Raji (cell line): Measurements from ENCODE around the gene PLCB1.

ENCODE experiments used
- POLR2A ChIP-seq: IDR thresholded peaks from 2 replicates; pipeline ENCODE4 v1.6.1; 2011; ENCODE audit warnings: low read depth, low read length, control low read depth; ENCODE audit not compliant: insufficient read depth

Gene PLCB1

DNA sequence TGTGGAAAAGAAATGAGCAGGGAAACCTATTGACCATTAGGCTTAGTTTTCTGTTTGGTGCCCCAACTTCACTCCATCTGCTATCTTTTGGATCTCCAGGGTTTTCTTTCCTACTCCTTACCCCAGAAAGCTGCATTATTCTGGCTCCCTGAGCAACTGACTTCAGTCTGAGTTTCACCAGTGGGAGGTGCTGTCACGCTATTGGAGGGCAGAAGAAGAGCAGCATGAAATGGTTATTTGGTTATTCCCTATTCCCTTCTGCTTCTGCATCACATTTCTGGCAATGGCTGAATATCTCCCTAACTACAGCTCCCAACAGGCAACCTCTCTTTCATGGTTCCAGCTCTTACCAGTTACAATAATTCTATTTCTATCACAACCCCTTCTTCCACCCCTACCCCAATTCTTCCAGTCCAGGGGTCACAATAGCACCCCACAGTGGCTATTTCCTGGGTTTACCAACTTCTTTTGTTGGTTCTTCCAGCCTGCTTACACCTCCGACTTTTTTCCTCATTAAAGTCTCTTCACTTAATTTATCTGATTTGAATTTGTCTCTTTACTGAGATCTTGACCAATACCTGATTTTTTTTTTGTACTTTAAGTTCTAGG lies 311.5 kb downstream of the PLCB1 start:
- no peak for TF ChIP-seq POLR2A

DNA sequence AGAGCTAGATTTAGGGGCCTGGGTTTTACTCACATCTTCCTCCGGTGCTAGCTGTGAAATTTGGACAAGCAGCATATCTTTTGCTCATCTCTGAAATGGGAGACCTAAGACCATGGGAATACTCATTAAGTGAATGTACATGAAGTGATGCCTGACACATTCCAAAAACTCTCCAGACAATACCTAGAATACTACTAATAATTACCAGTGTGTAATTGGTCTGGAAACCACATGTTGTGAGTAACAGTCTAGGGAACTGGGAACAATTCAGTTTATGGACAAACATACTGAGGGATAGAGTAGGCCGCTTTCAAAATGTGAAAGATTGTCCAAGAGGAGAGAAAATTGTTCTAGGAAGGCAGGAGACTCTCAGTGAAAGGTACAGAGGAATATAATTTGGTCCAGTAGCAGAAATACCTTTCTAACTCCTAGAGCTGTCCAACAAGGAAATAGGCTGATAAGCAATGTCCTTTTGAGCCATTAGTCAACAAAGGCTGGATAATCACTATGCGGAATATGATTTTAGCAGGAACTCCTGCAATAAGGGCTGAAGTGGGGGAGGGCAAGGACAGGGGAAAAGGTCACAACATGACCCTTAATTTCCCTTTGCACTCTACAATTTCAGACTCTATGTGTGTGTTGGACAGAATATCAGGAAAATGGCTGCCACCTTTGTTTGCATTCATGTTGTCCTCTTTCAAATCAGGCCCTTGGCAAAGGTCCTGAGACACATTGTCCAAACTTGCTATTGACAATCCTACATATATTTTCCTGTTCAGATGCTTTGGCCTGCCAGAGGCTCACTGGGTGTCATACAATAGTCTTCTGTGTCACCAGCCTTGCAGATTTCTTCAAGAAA lies 315.4 kb downstream of the PLCB1 start:
- no peak for TF ChIP-seq POLR2A

DNA sequence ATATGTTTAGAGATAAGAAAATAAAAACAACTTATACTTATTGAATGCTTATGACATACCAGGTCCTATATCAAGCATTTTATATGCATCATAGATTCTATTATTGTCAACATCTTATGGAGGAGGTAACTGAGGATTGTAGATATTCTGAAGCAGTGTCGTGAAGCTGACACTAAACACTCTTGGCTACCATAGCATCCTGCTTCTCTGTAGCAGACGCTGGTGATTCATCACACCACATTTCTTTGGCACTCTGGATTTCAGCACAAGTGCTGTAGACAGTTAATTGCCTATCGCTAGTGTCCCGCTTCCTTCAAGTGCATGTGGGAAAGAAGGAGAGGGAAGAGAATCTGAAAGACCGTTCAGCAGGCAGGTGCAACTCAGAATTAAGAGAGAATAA lies 317.1 kb downstream of the PLCB1 start:
- no peak for TF ChIP-seq POLR2A

DNA sequence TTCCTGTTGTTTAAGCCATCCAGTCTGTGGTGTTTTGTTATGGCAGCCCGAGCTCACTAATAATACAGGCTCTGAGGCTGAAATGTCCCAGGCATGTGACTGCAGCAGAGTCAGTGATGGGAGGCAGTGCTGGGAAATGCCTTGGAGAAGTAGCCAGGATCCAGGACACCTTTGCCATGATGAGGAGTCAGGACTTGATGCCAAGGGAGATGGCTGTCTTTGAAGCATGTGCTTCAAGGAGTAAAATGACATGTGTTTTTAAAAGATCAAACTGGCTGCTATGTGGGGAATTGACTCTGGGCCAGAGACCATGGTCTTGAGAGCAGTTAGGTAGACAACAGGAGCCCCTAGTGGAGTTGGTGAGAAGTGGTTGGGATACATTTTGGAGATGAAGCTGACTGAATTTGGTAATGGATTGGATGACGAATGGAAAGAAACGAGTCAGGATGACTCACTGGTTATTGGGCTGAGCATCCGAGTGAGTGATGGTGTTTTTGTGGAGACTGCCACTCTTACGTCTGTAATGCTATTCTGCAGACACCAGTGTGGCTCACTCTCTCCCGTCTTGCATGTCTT lies 322.2 kb downstream of the PLCB1 start:
- no peak for TF ChIP-seq POLR2A

DNA sequence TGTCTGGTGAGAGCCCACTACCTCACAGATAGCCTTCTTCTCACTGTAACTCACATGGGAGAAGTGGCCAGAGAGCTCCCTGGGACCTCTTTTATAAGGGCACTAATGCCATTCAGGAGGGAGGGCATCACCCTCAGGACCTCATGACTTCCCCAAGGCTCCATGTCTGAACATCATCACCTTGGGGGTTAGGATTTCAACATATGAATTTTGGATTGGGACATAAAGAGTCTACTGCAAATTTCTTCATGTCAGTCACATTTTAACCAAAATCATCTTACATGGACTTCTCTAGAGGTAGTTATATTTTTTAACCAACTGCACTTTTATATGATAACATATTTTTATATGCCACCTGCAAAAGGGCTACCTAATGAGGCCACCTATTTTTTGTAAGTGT lies 324.7 kb downstream of the PLCB1 start:
- no peak for TF ChIP-seq POLR2A

DNA sequence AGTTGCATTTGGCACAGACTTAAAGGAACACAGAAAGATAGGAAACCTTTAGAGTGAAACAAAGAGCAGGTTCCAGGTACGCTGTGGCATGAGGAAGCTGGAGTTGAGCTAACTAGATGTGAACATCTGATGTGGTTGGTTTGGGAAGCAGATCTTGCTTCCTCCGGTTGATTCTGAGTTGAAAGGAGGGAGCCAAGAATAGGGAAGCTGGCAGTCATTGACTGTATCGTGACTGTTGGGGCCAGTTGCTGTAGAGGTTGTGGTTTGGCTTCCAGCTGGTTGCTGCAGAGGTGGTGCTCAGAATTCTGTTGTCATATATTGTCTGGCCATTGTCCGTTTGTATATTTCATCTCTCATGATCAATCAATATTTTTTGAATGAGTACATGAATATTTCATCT lies 325.9 kb downstream of the PLCB1 start:
- no peak for TF ChIP-seq POLR2A

DNA sequence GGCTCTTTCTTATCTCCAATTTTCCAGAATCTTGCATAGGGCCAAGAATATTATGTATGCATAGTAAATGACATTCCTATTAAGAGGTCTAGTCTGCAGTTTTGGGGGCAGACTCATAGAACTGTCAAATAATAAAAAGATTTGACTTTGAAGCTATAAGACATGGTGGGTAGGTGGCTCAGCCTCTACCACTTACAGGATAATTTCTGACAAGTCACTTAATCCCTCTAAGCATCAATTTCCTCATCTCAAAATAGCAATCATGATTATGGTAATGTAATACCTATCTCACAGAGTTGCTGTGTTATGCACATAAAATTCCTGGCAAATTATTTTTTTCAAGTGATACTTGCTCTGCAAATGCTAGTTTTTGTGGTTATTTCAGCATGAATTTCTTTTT lies 329.1 kb downstream of the PLCB1 start:
- TF ChIP-seq POLR2A, result no peak

DNA sequence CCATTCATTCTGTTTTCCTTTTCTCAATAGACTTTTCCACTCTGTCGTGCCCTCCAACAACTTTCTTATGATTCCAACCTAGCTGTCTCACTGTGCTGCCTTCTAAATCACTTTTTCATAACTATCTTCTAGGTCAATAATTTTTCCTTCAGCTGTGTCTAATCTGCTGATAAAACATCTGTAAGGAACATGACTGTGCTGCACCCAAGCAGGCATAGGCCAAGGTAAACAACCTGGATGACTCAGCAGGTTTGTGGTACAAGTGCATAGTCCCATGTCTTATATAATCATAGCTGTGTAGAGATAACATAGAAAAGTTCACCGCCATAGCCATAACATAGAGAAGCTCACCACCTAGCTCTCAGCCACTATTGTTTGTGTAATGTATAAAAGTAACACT lies 332.3 kb downstream of the PLCB1 start:
- TF ChIP-seq POLR2A, result no peak

DNA sequence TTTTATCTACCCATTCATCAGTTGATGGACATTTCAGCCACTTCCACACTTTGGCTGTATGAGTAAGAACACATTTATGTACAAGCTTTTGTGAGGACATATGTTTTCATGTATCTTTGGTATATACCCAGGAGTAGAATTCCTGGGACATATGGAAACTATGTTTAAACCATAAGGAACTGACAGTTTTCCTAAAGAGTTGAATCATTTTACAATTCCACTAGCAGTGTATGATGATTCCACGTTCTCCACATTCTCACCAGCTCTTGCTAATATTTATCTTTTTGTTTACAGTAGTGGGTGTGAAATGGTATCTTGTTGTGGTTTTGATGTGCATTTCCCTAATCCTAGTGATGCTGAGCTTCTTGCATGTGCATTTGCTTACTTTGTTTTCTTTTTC lies 338.1 kb downstream of the PLCB1 start:
- no peak for TF ChIP-seq POLR2A

DNA sequence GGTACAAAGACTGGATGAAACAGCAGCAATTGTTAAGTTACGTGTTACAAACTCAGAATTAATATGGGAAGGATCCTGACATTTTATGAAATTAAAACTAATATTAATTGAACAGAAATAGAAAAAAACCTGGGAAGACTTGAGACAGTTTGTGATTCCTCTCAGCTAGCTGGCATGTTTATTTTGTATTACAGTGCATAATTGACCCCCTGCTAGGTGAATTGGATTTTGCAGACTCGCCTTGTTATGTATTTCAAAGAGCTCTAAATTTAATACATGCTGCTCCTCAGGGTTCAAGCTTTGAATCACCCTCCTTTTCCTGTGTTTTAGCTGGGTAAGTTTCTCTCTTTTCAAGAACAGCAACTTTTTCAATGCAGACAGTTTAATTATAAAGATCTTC lies 339.4 kb downstream of the PLCB1 start:
- no peak for TF ChIP-seq POLR2A

DNA sequence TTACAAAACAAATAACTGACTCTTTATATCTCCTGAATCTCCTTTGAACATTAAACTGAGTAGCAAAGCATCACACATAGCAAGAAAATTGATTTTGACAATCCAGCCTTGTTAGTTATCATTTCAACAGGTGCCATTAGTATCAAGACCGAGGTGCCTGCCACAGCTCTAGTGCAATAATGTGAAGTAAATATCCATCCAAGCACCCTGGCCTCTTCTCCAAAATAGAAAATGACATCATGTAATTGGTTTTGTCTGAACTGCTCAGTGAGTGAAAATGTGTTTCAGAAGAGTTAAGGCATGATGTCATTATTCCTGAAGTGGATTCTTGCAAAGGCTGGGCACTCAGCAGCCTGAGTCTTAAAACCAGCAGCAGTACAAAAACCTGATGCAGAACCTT lies 341.4 kb downstream of the PLCB1 start:
- no peak for TF ChIP-seq POLR2A

DNA sequence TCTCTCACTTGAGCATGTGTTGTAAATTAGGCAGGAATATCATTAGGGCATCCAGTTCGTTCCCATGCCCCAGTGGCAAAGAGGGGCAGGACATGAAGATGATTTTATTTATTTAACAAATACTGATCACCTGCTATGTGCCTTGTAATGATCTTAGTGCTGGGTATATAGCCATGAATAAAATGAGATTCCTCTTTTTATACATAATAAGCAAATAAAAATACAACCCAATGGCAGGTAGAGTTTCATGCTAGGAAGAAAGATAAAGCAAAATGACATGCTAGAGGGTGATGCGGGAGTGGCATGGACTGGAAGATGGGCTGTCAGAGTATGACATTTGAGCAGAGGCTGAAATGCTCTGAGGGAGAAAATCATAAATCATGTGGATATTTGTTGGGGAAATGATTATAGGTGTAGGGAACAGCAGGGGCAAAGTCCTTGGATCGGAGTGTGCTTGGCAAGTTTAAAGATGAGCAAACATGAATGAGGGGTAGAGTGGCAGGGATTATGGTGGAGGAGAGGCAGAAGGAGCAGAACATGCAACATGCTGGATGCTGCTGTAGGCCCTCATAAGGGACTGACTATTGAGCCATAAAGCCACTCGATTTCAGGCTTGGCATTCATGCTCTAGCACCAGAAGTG lies 342.1 kb downstream of the PLCB1 start:
- TF ChIP-seq POLR2A, result no peak

DNA sequence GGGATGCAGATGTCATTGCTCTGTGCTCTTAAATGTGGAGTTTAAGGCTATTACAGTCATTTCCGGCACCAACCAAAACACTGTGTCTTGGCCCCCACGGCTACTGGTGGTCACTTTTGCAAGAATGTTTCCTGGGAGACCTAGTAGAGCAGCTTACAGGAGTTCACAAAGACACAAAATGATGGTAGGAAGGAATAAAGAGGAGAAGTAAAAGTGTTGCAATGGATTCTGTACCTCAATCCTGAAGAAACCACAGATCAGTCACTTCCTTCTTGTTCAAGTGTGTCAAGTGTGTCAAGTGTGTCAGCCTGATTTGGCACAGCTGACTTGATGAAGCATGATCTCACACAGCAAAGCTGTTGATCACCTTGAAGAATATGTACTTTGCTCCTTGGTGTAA lies 344.0 kb downstream of the PLCB1 start:
- no peak for TF ChIP-seq POLR2A

DNA sequence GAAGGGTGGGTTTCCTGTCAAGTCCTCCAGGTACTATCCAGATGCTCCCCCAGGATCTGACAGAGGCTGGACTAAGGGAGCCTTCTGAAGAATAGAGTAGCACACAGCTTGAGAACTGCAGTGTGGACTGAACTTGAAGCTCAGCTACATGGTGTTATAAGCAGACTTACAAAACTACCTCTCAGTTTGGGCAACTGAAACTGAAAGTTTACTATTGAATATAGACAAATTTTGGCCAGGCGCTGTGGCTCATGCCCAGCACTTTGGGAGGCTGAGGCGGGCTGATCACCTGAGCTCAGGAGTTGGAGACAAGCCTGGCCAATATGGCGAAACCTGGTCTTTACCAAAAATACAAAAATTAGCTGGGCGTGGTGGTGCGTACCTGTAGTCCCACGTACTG lies 348.5 kb downstream of the PLCB1 start:
- no peak for TF ChIP-seq POLR2A

DNA sequence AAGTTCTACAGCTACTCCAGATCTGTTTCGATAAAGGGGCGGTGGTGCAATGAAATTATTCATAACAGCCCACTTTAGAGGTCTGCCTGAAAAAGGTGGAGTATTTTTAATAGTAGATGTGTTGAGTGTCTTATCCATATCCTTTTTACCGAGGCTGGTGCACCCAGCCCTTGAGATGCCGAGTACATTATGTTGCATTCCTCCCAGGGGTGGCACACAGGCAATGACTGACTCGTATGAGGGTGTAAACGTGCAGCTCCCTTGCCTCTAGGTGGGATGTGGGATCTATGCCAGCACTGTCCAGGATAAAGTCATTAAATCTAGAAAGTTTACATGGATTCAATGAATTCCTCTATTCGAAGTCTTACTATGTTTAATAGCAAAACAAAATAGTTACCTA lies 355.6 kb downstream of the PLCB1 start:
- no peak for TF ChIP-seq POLR2A
